DMS114 treated with DMSO at 0.1 percent for 48 hours (cell line): Measurements from ENCODE around the gene SCN3A.

Source experiments
- DNase-seq: peaks from one replicate; lab custom pipeline; 2025; ENCODE audit not compliant: unreplicated experiment; lab: John Stamatoyannopoulos, UW

Gene SCN3A

GRCh38 chr2:165192729-165193128 is 11.1 kb downstream of the SCN3A start:
- no peak for DNase-seq

GRCh38 chr2:165191096-165191728 is 12.6 kb downstream of the SCN3A start:
- DNase-seq = no peak

GRCh38 chr2:165185633-165186032 is 18.2 kb downstream of the SCN3A start:
- no peak for DNase-seq

- DNase-seq = no peak
Measured at GRCh38 chr2:165182029-165182428, 21.8 kb downstream of the SCN3A start.

GRCh38 chr2:165176780-165177179 is 27.1 kb downstream of the SCN3A start:
- DNase-seq = no peak

GRCh38 chr2:165173215-165173614 is 30.6 kb downstream of the SCN3A start:
- no peak for DNase-seq

GRCh38 chr2:165164201-165164600 is 39.6 kb downstream of the SCN3A start:
- DNase-seq = no peak

- DNase-seq = no peak
Measured at GRCh38 chr2:165163761-165164160, 40.1 kb downstream of the SCN3A start.

GRCh38 chr2:165162466-165162865 is 41.4 kb downstream of the SCN3A start:
- DNase-seq = no peak

- no peak for DNase-seq
Measured at GRCh38 chr2:165161510-165161909, 42.3 kb downstream of the SCN3A start.

GRCh38 chr2:165157160-165157559 is 46.7 kb downstream of the SCN3A start:
- no peak for DNase-seq

GRCh38 chr2:165155152-165155551 is 48.7 kb downstream of the SCN3A start:
- no peak for DNase-seq

GRCh38 chr2:165149439-165149838 is 54.4 kb downstream of the SCN3A start:
- DNase-seq = no peak

GRCh38 chr2:165147186-165148045 is 56.4 kb downstream of the SCN3A start:
- DNase-seq = no peak

GRCh38 chr2:165144315-165144714 is 59.5 kb downstream of the SCN3A start:
- DNase-seq = no peak

- no peak for DNase-seq
Measured at GRCh38 chr2:165141601-165142354, 62.1 kb downstream of the SCN3A start.

GRCh38 chr2:165126244-165126643 is 77.6 kb downstream of the SCN3A start:
- DNase-seq = no peak

- DNase-seq = no peak
Measured at GRCh38 chr2:165122521-165122920, 81.3 kb downstream of the SCN3A start.

- no peak for DNase-seq
Measured at GRCh38 chr2:165120740-165121467, 82.9 kb downstream of the SCN3A start.

GRCh38 chr2:165115258-165115657 is 88.6 kb downstream of the SCN3A start:
- no peak for DNase-seq

- DNase-seq = no peak
Measured at GRCh38 chr2:165114346-165114939, 89.4 kb downstream of the SCN3A start.
